ENCODE results near the gene FAM187B.
"Not testable (repeated sequence)": the region's sequence is repeated elsewhere in the genome, so short reads cannot be mapped to it uniquely, and the experiment has no call there.

The FAM187B gene

GRCh38 chr19:35213663-35214632, 14.6 kb downstream of the FAM187B start:
- DNase-seq (ENCODE audit: low read depth): peak; percentile 76

- DNase-seq (ENCODE audit: low read depth): no peak
These were observed 16.3 kb downstream of the FAM187B start for GRCh38 chr19:35212241-35212640.

- no peak for DNase-seq (ENCODE audit: low read depth)
These were observed 16.9 kb downstream of the FAM187B start for GRCh38 chr19:35211545-35212230.

DNA sequence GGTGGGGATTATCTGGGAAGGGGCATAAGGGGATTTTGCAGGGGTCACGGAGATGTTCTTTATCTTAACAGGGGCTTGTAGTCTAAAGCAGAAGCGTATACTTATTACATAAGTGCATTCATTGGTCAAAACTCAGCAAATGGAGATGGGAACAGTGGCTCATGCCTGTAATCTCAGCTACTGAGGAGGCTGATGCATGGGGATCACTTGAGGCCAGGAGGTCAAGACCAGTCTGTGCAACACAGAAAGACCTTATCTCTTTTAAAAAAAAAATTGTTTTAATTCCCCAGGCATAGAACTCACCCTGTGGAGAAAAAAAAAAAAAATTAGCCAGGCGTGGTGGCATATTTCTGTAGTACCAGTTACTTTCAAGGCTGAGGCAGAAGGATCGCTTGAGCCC, 18.9 kb downstream of the FAM187B start:
- no peak for DNase-seq (ENCODE audit: low read depth)

- DNase-seq (ENCODE audit: low read depth): no peak
These were observed 20.4 kb downstream of the FAM187B start for GRCh38 chr19:35208121-35208520.

DNA sequence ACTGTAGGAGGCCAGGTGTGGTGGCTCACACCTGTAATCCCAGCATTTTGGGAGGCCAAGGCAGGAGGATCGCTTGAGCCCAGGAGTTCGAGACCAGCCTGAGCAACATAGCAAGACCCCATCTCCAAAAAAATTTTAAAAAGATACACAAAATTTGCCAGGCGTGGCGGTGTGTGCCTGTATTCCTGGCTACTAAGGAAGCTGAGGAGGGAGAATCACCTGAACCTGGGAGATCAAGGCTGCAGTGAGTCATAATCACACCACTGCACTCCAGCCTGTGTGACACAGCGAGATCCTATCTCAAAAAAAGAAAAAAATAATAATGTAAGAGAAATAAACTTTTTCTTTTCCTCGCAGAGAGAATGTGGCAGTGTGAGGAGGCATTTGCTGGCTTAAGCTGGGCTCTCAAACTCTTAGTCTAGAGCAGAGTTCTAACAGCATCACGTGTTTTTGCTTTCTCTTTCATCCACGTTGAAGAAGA, 21.1 kb downstream of the FAM187B start:
- no peak for DNase-seq (ENCODE audit: low read depth)

DNA sequence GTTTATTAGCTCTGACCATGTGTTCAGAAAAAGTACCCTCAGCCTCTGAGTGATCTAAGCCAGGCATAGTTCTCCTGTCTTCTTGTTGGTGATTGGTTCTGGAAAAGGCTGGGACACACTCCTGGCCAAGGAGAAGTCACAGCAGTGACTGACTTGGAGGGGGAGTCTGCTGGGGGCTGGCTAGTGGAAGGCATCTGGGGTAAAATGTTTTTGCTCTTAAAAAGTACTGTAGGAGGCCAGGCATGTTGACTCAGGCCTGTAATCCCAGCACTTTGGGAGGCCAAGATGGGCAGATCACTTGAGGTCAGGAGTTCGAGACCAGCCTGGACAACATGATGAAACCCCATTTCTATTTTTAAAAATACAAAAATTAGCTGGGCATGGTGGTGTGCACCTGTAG, 21.7 kb downstream of the FAM187B start:
- DNase-seq (ENCODE audit: low read depth): no peak

DNA sequence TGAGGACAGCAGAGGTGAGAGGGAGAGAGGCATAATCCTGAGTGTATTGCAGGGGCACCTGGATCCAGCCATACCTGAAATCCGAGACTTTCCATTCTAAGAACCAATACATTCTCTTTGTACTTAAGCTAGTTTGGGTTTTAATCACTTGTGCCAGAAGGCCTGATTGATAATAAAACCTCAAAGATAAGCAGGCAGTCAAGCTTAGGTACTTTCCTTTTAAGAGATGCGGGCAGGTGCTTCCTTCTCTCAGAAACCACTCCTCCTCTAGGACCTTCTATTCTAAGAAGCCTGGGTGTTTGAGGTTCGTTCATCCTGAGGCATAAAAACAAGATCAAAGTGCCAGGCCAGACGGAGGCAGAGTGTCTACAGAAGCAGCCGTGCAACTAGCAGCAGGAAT, 22.2 kb downstream of the FAM187B start:
- no peak for DNase-seq (ENCODE audit: low read depth)

DNA sequence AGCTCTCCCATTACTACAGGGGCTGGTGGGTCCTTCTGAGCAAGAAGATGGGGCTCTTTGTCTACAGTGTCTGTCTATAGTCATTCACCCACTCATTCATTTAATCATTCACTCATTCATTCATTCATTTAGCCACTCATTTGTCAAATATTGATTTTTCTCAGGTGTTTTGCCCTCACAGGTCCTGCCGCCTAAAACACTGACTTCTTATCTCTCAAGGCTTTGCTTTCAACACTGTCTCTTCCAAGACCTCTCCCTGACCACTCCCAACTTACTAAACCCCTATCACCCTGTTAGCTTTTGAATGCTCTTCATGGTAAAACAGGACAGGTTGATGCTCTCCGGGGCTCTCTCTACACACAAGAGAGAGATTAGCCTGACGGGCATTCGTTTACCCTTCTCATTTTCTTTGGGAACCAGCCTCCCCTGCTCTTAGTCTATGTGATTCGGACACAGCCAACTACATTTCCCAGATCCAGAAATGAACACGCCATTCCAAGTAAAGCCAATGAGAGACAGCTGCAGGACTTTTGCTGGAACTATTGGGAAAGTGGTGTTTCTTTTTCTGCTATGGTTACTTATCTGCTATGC, 22.7 kb downstream of the FAM187B start:
- DNase-seq (ENCODE audit: low read depth): no peak

GRCh38 chr19:35204799-35205732, 23.5 kb downstream of the FAM187B start:
- no peak for DNase-seq (ENCODE audit: low read depth)

GRCh38 chr19:35202722-35203688, 25.5 kb downstream of the FAM187B start:
- no peak for DNase-seq (ENCODE audit: low read depth)

DNA sequence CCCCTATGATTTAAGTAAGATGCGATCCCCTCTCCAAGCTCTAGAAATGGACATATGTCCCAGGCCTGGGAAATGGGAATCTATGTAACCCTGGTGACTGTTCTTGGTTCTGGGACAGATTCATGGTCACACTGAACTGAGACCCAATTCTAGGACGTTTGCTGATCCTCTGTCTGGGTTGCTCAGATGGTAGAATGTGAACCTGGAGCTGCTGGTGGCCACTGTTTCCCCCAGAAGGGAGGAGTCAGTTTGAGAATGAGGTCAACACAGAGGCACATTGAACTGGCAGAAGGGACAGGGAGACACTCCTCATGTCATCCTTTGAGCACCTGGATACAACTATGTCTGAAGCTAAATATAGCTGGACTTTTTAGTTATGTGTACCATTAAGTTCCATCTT, 29.1 kb downstream of the FAM187B start:
- DNase-seq (ENCODE audit: low read depth): no peak

- DNase-seq (ENCODE audit: low read depth): not testable (repeated sequence)
These were observed 31.7 kb downstream of the FAM187B start for GRCh38 chr19:35196861-35197260.

DNA sequence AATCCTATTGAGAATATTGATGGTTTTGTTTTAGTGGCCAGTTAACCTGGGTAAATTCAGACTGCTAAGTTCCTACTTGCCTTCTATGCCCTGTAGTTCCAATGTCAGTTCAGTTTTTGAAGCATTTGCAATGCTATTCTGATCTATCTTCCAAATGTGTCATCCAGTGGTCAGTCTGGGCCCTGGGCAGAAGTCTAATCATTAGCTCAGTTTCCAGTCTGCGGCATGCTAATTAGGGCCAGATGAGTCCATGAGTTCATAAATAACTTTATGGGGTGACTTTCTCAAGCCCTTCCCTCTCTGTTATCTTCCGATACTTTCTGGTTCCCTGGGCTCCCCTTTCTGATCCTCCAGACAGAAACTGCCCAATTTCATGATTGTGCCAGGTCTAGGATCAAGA, 32.7 kb downstream of the FAM187B start:
- DNase-seq (ENCODE audit: low read depth): peak; percentile 43

- no peak for DNase-seq (ENCODE audit: low read depth)
These were observed 34.2 kb downstream of the FAM187B start for GRCh38 chr19:35194012-35194984.

DNA sequence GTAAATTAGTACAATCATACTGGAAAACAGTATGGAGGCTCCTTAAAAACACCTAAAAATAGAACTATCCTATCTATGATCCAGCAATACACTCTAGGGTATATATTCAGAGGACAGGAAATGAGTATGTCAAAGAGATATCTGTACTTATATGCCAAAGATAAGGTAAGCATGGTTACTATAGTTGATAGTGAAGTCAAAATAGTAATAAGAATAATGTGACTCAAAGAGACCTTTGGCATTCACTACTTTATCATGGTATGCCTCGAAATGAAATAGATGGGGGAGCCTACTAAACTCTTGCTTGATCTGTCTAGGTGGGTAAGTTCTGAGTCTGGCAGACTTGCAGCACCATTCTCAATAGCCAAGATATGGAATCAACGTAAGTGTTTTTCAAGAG, 43.7 kb downstream of the FAM187B start:
- DNase-seq (ENCODE audit: low read depth): no peak

GRCh38 chr19:35184267-35184666, 44.3 kb downstream of the FAM187B start:
- DNase-seq (ENCODE audit: low read depth): no peak

DNA sequence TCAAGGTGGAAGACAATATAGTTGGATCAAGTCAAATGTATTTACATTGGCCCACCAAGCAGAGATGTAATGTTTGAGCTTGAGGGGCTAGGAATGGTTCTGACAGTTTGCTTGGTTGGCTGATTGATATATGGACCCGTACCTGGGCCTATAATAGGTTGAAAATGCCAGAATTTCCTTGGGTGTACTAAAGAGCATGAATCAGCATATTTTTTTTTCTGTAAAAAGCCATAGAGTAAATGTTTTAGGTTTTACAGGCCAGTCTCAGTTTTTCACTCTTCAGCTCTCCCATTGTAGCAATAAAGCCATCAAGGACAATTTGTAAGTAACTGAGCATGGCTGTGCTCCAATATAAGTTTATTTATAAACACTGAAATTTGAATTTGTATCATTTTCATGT, 47.2 kb downstream of the FAM187B start:
- no peak for DNase-seq (ENCODE audit: low read depth)

DNA sequence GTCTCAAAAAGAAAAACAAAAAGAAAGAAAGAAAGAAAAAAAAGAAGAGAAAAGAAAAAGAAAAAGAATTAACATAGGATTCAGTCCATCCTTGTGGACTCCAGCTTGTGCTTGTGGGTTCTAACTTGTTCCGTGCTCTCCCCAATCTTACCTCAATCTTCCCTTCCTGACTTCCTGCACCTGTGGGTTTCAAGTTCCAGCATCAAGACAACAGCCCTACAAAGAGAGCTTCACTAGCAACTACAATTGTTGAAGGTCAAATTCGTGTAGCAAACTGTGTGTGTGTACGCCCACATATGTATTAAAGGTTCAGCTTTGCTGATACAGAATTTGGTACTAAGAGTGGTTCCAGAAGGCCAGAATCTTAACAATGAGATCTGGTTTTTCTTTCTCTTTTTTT, 48.7 kb downstream of the FAM187B start:
- no peak for DNase-seq (ENCODE audit: low read depth)

Measured in EH (cell line).